NCI-H460 (cell line): ENCODE data around the gene COG3. TPM values are rescaled to one million over a fixed set of nuclear protein-coding genes. Genes with fewer than 3 reads are reported as not detected.

Experiments used
- DNase-seq: peaks from one replicate; pipeline ENCODE4 v3.0.0-alpha.2; 2016; ENCODE audit warnings: low read depth; ENCODE audit errors: extremely low read depth
- small RNA-seq, 2 experiments: library from RNA; depleted of rRNA; stranded (forward); fragments of <200 nt; gene quantifications; one replicate each; pipeline ENCODE3, GENCODE V24; 2014
- total RNA-seq: library from RNA; depleted of rRNA; stranded (reverse); fragments of >200 nt; shearing (Covaris generic); gene quantifications from 2 replicates; pipeline ENCODE4 v1.2.3, GENCODE V29; 2014; rRNA removed

The COG3 gene
- total RNA-seq, 1 experiment from 2014 or later, result 19.8 TPM

GRCh38 chr13:45542878-45543277, 78.1 kb downstream of the COG3 start:
- DNase-seq, result no peak

GRCh38 chr13:45544520-45544919, 79.8 kb downstream of the COG3 start:
- no peak for DNase-seq

- DNase-seq, result no peak
Measured at GRCh38 chr13:45545686-45546409, 81.1 kb downstream of the COG3 start.

GRCh38 chr13:45546410-45546765, 81.6 kb downstream of the COG3 start:
- no peak for DNase-seq

GRCh38 chr13:45548281-45548680, 83.5 kb downstream of the COG3 start:
- DNase-seq, result no peak

GRCh38 chr13:45554604-45555109, 89.9 kb downstream of the COG3 start:
- no peak for DNase-seq

GRCh38 chr13:45564133-45564776, 99.5 kb downstream of the COG3 start:
- no peak for DNase-seq

- no peak for DNase-seq
Measured at GRCh38 chr13:45565331-45565730, 100.6 kb downstream of the COG3 start.

- no peak for DNase-seq
Measured at GRCh38 chr13:45575146-45575829, 110.5 kb downstream of the COG3 start.

- no peak for DNase-seq
Measured at GRCh38 chr13:45575830-45576180, 111.1 kb downstream of the COG3 start.

- no peak for DNase-seq
Measured at GRCh38 chr13:45576466-45576865, 111.7 kb downstream of the COG3 start.

GRCh38 chr13:45582408-45583076, 117.8 kb downstream of the COG3 start:
- no peak for DNase-seq

- no peak for DNase-seq
Measured at GRCh38 chr13:45584816-45585215, 120.1 kb downstream of the COG3 start.

Small RNAs within 50 kb of the gene (small RNA-seq; reads per million reads assigned to genes)
- gene RNA5SP27 (0 reads per million in 2 experiments), gene TIMM9P3 (0 to 0.06 reads per million in 2 experiments)

Other genes starting within 250 kb of the COG3 start
- 3,373 and 3,747 TPM in 2 replicates for gene TPT1, start 123.8 kb upstream of the COG3 start, total RNA-seq
- 10.7 and 11.6 TPM in 2 replicates for gene SLC25A30, start 46.6 kb upstream of the COG3 start, total RNA-seq
- gene ERICH6B, start 150.8 kb downstream of the COG3 start, total RNA-seq, result not detected in 2 replicates
- 0.81 and 1.1 TPM in 2 replicates for gene CBY2, start 237.4 kb downstream of the COG3 start, total RNA-seq